ENCODE results near the gene SPATA33. TPM values are rescaled to one million over a fixed set of nuclear protein-coding genes. Genes with fewer than 3 reads are reported as not detected.

Gene SPATA33
- total RNA-seq, 1 donor from 2014 or later = 13.8 TPM

DNA sequence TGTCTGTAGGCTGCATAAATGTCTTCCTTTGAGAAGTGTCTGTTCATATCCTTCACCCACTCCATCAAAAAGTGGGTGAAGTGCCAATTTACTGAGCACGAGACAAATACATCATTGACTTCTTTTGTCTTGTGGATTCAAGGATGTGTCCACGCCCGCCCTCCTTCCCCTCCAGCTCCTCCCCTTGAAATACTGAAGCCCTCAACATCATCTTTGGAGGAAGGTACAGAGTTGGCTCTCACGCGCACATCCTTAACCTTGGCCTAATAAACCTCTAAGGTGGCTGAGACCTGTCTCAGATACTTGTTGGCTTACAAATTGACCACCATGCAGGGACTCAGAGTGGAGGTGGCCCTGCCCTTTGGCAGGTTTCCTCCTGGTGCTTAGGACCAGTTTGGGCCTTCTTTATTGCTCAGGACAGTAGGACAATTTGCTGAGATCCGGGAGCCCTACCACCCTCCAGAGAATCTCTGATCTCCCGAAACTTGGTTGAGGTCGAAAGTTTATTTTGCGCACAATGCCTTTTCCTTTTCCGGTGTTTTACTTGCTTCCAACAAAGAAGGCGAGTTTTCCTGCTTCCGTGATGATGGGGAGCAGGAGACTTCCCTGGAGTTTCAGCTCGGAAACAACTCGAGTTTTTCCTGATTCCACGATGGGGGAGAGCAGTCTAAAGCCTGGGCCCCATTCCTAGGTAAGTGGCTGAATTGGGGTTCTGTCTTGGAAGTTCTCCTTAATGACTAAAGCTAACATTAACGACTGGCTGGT, 14.7 kb downstream of the SPATA33 start:
- Mint-ChIP-seq H3K4me3 (ENCODE audit: unreplicated experiment) (no peak overlapping the region), H3K27me3 (ENCODE audit: unreplicated experiment) (peaks cover 2% of the 10 kb centered on the region)
- TF ChIP-seq, protein P1, sequence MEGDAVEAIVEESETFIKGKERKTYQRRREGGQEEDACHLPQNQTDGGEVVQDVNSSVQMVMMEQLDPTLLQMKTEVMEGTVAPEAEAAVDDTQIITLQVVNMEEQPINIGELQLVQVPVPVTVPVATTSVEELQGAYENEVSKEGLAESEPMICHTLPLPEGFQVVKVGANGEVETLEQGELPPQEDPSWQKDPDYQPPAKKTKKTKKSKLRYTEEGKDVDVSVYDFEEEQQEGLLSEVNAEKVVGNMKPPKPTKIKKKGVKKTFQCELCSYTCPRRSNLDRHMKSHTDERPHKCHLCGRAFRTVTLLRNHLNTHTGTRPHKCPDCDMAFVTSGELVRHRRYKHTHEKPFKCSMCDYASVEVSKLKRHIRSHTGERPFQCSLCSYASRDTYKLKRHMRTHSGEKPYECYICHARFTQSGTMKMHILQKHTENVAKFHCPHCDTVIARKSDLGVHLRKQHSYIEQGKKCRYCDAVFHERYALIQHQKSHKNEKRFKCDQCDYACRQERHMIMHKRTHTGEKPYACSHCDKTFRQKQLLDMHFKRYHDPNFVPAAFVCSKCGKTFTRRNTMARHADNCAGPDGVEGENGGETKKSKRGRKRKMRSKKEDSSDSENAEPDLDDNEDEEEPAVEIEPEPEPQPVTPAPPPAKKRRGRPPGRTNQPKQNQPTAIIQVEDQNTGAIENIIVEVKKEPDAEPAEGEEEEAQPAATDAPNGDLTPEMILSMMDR (IDR thresholded peaks at IDR 0.05; ENCODE audit: unreplicated experiment) = no peak

DNA sequence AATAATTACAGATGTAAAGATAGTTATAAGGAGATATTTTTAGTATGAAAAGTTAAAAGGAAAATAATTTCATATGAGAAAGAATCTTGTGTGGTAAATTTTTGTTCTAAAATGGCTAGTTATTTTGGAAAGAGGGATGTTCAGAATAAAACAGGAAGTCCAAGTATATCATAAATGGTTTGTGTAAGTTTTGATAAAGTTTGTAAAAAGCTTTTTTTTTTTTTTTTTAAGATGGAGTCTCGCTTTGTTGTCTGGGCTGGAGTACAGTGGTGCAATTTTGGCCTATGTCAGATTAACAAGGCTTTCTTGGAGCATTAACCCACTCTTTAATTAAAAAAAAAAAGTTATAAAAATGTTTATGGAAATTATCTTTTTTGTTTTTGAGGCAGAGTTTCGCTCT, 20.6 kb downstream of the SPATA33 start:
- H3K36me3 Mint-ChIP-seq (ENCODE audit: low read depth, unreplicated experiment) = peaks cover 28% of the 10 kb centered on the region
- H3K4me1 Mint-ChIP-seq (ENCODE audit: unreplicated experiment) = no peaks in the 10 kb centered on the region
- peaks cover 4% of the 10 kb centered on the region for H3K9me3 Mint-ChIP-seq (ENCODE audit: unreplicated experiment)

More for the DNA sequence above, 14.7 kb downstream of the SPATA33 start:
- no peaks in the 10 kb centered on the region for H3K9me3 Mint-ChIP-seq (ENCODE audit: unreplicated experiment)
- no peak for DNase-seq (ENCODE audit: low spot score)
- H3K4me1 Mint-ChIP-seq (ENCODE audit: unreplicated experiment) = no peaks in the 10 kb centered on the region
- peaks cover 26% of the 10 kb centered on the region for H3K36me3 Mint-ChIP-seq (ENCODE audit: low read depth, unreplicated experiment)
- H3K27ac Mint-ChIP-seq (ENCODE audit: unreplicated experiment) = no peak overlapping the region

DNA sequence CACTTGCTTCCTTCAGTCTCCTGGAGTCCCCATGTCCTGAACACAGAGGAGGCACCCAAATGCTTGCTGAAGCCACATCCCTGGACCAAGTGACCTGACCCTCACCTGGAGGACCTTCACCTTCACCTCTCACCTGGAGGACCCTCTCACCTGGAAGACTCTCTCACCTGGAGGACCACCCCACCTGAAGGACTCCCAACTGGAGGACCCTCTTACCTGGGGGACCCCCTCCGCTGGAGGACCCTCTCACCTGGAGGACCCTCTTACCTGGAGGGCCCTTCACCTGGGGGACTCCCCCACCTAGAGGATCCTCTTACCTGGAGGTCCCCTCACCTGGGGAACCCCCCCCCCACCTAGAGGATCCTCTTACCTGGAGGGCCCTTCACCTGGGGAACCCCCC, 28.3 kb downstream of the SPATA33 start:
- H3K4me3 Mint-ChIP-seq (ENCODE audit: unreplicated experiment) = peak overlapping the region; percentile 77
- H3K36me3 Mint-ChIP-seq (ENCODE audit: low read depth, unreplicated experiment) = peaks cover 46% of the 10 kb centered on the region
- peaks cover 6% of the 10 kb centered on the region for H3K4me1 Mint-ChIP-seq (ENCODE audit: unreplicated experiment)
- DNase-seq (ENCODE audit: low spot score) = no peak
- TF ChIP-seq, protein P1 (IDR thresholded peaks at IDR 0.05; ENCODE audit: unreplicated experiment) = no peak
- peaks cover 10% of the 10 kb centered on the region for H3K9me3 Mint-ChIP-seq (ENCODE audit: unreplicated experiment)
- no peak overlapping the region for H3K27ac Mint-ChIP-seq (ENCODE audit: unreplicated experiment)
- peaks cover 10% of the 10 kb centered on the region for H3K27me3 Mint-ChIP-seq (ENCODE audit: unreplicated experiment)

More for the DNA sequence above, 20.6 kb downstream of the SPATA33 start:
- Mint-ChIP-seq H3K4me3 (ENCODE audit: unreplicated experiment) (no peak overlapping the region), H3K27me3 (ENCODE audit: unreplicated experiment) (peaks cover 4% of the 10 kb centered on the region), H3K27ac (ENCODE audit: unreplicated experiment) (no peak overlapping the region)
- TF ChIP-seq, protein P1 (IDR thresholded peaks at IDR 0.05; ENCODE audit: unreplicated experiment) = no peak
- no peak for DNase-seq (ENCODE audit: low spot score)

DNA sequence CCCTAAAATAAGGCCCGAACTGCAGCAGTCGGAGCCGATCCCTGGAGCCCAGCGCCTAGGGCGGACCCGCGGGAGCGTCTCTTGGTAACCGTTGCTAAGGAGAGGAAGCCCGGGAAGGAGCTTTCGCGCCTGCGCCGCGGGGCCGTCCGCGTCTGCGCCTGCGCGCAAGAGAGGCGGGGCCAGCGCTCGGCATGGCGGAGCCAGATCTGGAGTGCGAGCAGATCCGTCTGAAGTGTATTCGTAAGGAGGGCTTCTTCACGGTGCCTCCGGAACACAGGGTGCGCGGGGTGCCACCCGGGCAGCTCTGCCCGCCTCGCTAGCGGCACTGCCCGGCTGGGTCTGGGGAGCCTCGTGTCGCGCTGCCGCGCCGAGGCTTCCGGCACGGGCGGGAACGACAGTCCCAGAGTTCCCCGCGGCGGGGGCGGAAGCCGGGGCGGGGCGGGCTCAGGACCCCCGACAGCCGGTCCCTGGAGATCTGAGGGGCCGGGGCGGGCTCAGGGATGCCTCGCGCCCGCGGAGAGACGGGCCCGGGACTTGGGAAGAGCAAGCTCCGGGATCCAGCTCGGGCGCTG, 29.0 kb downstream of the SPATA33 start, which contains the start of gene CDK10:
Gene CDK10, plus strand, starts transcription at position 170 of the 572 bp plus-strand sequence. Its CDS starts 22 bp downstream, at position 192.
- Mint-ChIP-seq H3K4me3 (ENCODE audit: unreplicated experiment) (peak within 1 kb of the TSS; percentile 93), H3K4me1 (ENCODE audit: unreplicated experiment) (peaks cover 6% of the 10 kb centered on the region), H3K27ac (ENCODE audit: unreplicated experiment) (peak within 1 kb of the TSS; percentile 48), H3K27me3 (ENCODE audit: unreplicated experiment) (peaks cover 10% of the 10 kb centered on the region), H3K36me3 (ENCODE audit: low read depth, unreplicated experiment) (peaks cover 46% of the 10 kb centered on the region), H3K9me3 (ENCODE audit: unreplicated experiment) (peaks cover 10% of the 10 kb centered on the region)
- peak; percentile 96 for DNase-seq (ENCODE audit: low spot score)
- TF ChIP-seq, protein P1 (IDR thresholded peaks at IDR 0.05; ENCODE audit: unreplicated experiment) = no peak
